ENCODE measurements around the gene OSBPL9.
"Not testable (repeated sequence)": the region's sequence is repeated elsewhere in the genome, so short reads cannot be mapped to it uniquely, and the experiment has no call there.

Gene OSBPL9

GRCh38 chr1:51607681-51608095 is 9.2 kb upstream of the OSBPL9 start:
- Histone ChIP-seq H3K4me3 (ENCODE audit: low read length) (no peak overlapping the region), H3K9me2 (replicated peaks; ENCODE audit: insufficient read depth, low read length) (no peaks in the 10 kb centered on the region), H2AFZ (ENCODE audit: low read length) (no peak overlapping the region), H3F3A (ENCODE audit: insufficient read depth, low read length) (no peaks in the 10 kb centered on the region), H3K27me3 (replicated peaks; ENCODE audit: insufficient read depth, low read length) (no peaks in the 10 kb centered on the region), H3K4me2 (ENCODE audit: low read depth, low read length) (no peak overlapping the region), H3K9ac (ENCODE audit: low read length) (no peak overlapping the region), H3K79me2 (ENCODE audit: low read length) (no peaks in the 10 kb centered on the region), H3K27ac (ENCODE audit: low read length) (no peak overlapping the region), H3K36me3 (replicated peaks; ENCODE audit: insufficient read depth, low read length) (no peaks in the 10 kb centered on the region), H3K4me1 (ENCODE audit: low read length) (no peaks in the 10 kb centered on the region), H4K20me1 (ENCODE audit: insufficient read depth, low read length) (no peaks in the 10 kb centered on the region), H3K9me3 (replicated peaks; ENCODE audit: insufficient read depth, low read length) (no peaks in the 10 kb centered on the region)
- DNase-seq, result no peak
- no peak for TF ChIP-seq EZH2phosphoT487 (IDR thresholded peaks at IDR 0.05; ENCODE audit: low read length)
- TF ChIP-seq EZH2 (optimal IDR thresholded peaks at IDR 0.05; ENCODE audit: low read depth, low read length), result no peak
- TF ChIP-seq CTCF (IDR thresholded peaks at IDR 0.05; ENCODE audit: low read length), result no peak

GRCh38 chr1:51610104-51610503 is 6.8 kb upstream of the OSBPL9 start:
- not testable (repeated sequence) for H3K9me3 ChIP-seq (replicated peaks; ENCODE audit: insufficient read depth, low read length); H3K9me2 ChIP-seq (replicated peaks; ENCODE audit: insufficient read depth, low read length); H2AFZ ChIP-seq (ENCODE audit: low read length); DNase-seq; H3K27me3 ChIP-seq (replicated peaks; ENCODE audit: insufficient read depth, low read length); H3K4me1 ChIP-seq (ENCODE audit: low read length); H3F3A ChIP-seq (ENCODE audit: insufficient read depth, low read length); H3K9ac ChIP-seq (ENCODE audit: low read length); H4K20me1 ChIP-seq (ENCODE audit: insufficient read depth, low read length); H3K4me2 ChIP-seq (ENCODE audit: low read depth, low read length); H3K27ac ChIP-seq (ENCODE audit: low read length); H3K36me3 ChIP-seq (replicated peaks; ENCODE audit: insufficient read depth, low read length); H3K79me2 ChIP-seq (ENCODE audit: low read length); H3K4me3 ChIP-seq (ENCODE audit: low read length)

- TF ChIP-seq EZH2 (optimal IDR thresholded peaks at IDR 0.05; ENCODE audit: low read depth, low read length) (no peak), CTCF (IDR thresholded peaks at IDR 0.05; ENCODE audit: low read length) (no peak), EZH2phosphoT487 (IDR thresholded peaks at IDR 0.05; ENCODE audit: low read length) (no peak)
- Histone ChIP-seq H3F3A (ENCODE audit: insufficient read depth, low read length) (no peaks in the 10 kb centered on the region), H3K9me2 (replicated peaks; ENCODE audit: insufficient read depth, low read length) (no peaks in the 10 kb centered on the region), H3K79me2 (ENCODE audit: low read length) (no peaks in the 10 kb centered on the region), H3K4me2 (ENCODE audit: low read depth, low read length) (no peak overlapping the region), H3K4me3 (ENCODE audit: low read length) (no peak overlapping the region), H4K20me1 (ENCODE audit: insufficient read depth, low read length) (no peaks in the 10 kb centered on the region), H2AFZ (ENCODE audit: low read length) (no peak overlapping the region), H3K27ac (ENCODE audit: low read length) (no peak overlapping the region), H3K9ac (ENCODE audit: low read length) (no peak overlapping the region), H3K27me3 (replicated peaks; ENCODE audit: insufficient read depth, low read length) (no peaks in the 10 kb centered on the region), H3K4me1 (ENCODE audit: low read length) (no peaks in the 10 kb centered on the region; the same call in 1 of the 2 replicates), H3K9me3 (replicated peaks; ENCODE audit: insufficient read depth, low read length) (no peaks in the 10 kb centered on the region), H3K36me3 (replicated peaks; ENCODE audit: insufficient read depth, low read length) (no peaks in the 10 kb centered on the region)
- no peak for DNase-seq
Measured at GRCh38 chr1:51610637-51611036, 6.3 kb upstream of the OSBPL9 start.

GRCh38 chr1:51612447-51612961 is 4.4 kb upstream of the OSBPL9 start:
- Histone ChIP-seq H3K9me2 (replicated peaks; ENCODE audit: insufficient read depth, low read length) (no peaks in the 10 kb centered on the region), H3K79me2 (ENCODE audit: low read length) (peaks cover 6% of the 10 kb centered on the region), H3K4me3 (ENCODE audit: low read length) (no peak overlapping the region), H3K27ac (ENCODE audit: low read length) (no peak overlapping the region), H3K9ac (ENCODE audit: low read length) (no peak overlapping the region), H3K4me2 (ENCODE audit: low read depth, low read length) (no peak overlapping the region), H2AFZ (ENCODE audit: low read length) (no peak overlapping the region), H3K36me3 (replicated peaks; ENCODE audit: insufficient read depth, low read length) (no peaks in the 10 kb centered on the region), H3F3A (ENCODE audit: insufficient read depth, low read length) (no peaks in the 10 kb centered on the region), H3K4me1 (ENCODE audit: low read length) (peaks cover 4% of the 10 kb centered on the region), H3K9me3 (replicated peaks; ENCODE audit: insufficient read depth, low read length) (no peaks in the 10 kb centered on the region), H4K20me1 (ENCODE audit: insufficient read depth, low read length) (no peaks in the 10 kb centered on the region), H3K27me3 (replicated peaks; ENCODE audit: insufficient read depth, low read length) (no peaks in the 10 kb centered on the region)
- no peak for DNase-seq
- TF ChIP-seq CTCF (IDR thresholded peaks at IDR 0.05; ENCODE audit: low read length) (no peak), EZH2phosphoT487 (IDR thresholded peaks at IDR 0.05; ENCODE audit: low read length) (no peak), EZH2 (optimal IDR thresholded peaks at IDR 0.05; ENCODE audit: low read depth, low read length) (no peak)

Measured in MM.1S (cell line).